RKO (cell line): ENCODE data around the gene PPP2R5B.
A peak's percentile ranks its signal among the peaks of the same experiment; 100 is the strongest.

Experiments used
- DNase-seq: peaks from one replicate; pipeline ENCODE4 v3.0.0-alpha.2; 2016; ENCODE audit warnings: low spot score

The PPP2R5B gene

GRCh38 chr11:64908766-64909165 is 15.7 kb upstream of the PPP2R5B start:
- DNase-seq: no peak

DNA sequence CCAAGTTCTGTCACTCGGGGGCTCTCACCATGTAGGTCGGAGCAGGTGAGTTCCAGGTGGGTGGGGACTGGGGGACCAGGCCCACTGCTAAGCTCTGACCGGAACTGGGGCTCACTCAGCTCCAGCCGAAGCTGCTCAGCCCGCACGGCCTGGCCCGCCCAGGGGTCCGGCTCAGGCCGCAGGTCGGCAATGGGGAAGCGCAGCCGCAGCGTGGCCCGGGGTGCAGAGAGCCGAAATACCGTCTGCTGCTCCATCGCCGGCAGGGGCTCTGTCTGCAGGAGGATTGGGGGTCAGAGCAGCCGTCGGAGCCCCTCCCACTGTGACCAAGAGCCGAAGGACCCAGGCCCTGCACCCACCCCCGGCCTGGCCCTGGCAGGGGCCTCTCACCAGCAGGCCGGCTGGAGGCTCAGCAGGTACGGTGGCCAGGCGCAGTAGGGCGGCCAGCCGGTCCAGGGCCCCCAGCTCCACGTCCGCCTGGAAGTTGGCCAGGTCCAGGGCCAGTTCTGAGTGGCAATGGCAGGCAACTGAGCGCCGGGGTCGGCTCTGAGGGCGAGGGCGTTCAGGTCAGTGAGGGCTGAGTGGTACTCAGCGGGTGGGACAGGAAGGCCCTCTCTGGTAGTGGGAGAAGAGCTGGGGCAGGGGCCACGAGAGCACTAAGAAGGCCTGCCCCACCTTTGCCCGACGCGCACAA is 14.7 kb upstream of the PPP2R5B start:
- DNase-seq: no peak

GRCh38 chr11:64910451-64911093 is 13.9 kb upstream of the PPP2R5B start:
- DNase-seq: no peak

DNA sequence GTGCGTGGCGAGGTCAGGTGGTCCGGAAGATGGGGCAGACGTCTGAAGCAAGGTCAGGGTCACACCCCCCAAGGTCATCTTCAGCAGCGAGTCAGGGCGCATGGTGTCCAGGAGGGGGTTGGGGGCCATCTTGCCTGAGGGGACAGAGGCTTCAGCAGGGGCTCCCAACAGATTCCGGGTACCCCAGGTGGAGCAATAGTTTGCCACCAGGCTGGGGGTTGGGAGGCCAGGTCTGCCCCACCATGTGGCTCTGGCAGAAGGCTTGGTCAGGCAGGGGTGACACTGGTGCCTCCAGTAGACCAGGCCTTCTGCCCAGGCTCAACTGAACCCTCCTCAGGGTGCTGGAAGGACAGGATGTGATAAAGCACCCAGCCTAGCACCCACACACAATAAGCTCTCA is 13.3 kb upstream of the PPP2R5B start:
- DNase-seq: no peak

- DNase-seq: no peak
Measured at GRCh38 chr11:64911689-64912088, 12.8 kb upstream of the PPP2R5B start.

DNA sequence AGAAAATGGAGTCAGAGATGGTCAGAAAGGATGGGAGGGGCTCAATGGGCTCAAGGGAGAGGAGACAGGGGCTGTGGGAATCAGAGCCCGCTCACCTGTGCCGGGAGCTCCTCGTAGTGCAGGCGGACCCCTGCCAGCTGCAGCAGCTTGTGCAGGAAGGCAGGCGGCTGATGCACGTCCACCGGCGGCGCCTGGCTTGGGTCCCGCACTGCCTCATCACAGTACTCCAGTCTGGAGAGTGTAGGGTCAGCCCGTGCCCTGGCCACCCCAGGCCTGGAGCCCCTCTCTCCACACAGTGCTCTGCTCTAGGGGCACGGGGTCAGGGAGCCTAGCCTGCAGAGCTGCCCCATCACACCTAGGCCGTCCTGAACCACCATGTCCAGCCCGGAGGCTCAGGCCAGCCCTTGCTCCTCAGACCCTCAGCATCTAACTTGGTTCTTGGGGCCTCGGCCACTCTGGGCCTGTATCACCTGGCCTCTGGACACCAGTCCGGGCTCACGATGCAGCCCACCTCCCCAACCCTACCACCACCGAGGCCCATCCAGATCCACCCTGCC is 11.2 kb upstream of the PPP2R5B start:
- DNase-seq: no peak

DNA sequence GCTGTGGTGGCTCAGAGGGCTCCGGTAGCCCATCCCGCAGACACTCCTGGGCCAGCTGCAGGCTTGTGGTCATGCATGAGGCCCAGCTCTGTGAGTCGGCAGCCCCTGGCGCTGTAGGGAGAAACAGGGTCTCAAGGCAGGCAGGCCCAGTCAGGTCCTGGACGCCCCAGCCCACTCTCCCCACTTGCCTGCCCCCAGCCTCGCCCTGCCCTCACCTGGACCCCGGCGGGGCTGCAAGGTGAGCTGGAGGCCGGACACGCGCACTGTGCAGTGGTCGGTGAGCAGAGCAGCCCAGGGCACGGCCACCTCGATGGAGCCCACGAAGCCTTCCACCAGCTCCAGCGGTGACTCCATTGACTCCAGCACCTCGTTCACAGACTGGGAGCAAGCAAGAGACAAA is 10.4 kb upstream of the PPP2R5B start:
- no peak for DNase-seq

GRCh38 chr11:64915376-64915887 is 9.1 kb upstream of the PPP2R5B start:
- DNase-seq: no peak

DNA sequence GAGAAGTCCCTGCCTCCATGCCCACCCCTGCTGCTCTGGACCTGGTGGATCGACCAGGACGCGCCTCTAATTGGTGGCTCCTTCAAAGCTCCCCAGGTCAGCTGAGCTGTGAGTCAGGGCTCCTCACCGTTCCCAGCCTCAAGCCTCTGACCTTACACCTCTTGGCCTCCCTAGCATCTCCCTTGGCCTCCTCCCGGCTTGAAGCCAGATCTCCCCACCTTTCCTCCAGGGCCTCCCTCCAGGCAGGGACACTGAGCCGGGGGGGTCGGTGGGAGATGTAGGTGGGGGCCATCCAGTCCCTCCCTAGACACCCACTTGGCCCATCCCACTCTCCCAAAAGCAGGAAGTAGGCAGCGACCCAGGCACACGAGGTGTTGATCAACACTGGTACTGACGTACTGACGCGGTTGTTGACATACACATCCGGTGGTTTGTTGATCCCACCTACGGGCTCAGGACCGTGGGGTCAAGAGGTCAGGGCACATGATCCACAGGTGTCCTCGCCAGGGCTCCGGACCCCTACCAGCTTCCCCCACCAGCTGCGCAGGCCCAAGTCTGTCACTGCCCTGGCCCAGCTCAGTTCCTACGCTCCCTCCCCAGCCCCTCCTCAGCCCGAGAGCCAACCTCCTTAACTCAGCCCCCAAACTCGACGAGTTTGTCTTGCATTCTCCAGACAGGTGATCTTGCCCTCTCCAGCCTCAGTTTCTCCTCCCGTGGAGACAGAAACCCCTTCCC is 8.3 kb upstream of the PPP2R5B start:
- DNase-seq: peak; percentile 82

GRCh38 chr11:64916775-64917662 is 7.5 kb upstream of the PPP2R5B start, which contains the start of gene ATG2A:
Gene ATG2A (minus strand): TSS chr11:64917209. CDS start chr11:64917135, 74 bp downstream.
- DNase-seq: peak; percentile 100

DNA sequence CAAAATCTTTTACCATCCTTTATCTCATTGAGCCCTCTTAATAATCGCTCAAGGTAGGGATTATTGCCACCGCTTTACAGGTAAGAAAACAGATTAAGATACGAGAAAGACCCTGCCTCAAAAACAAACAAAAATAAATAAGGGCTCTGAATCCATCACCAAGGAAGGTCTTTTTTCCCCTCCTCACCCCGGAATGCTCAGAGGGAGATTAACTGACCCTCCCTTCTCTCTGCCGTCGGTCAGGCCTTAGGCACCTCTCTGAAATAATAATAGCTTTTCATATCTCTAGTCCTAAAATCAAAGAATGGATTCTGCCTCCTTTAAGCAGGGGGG is 6.9 kb upstream of the PPP2R5B start:
- no peak for DNase-seq

- DNase-seq: peak; percentile 63
Measured at GRCh38 chr11:64918017-64918416, 6.5 kb upstream of the PPP2R5B start.

DNA sequence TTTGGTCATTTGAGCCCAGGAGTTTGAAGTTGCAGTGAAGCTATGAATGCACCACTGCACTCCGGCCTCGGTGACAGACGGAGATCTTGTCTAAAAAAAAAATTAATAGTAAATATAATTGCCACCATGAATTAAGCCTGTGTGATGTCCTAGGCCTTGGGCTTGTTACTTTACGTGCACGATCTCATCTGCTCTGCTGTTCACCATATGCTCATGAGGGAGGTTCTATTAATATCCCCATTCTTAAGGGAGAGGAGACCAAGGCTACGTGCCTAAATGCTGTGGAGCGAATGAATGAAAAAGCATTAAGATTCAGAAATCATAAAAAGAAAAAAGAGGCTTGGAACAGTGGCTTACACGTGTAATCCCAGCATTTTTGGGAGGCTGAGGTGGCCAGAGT is 4.9 kb upstream of the PPP2R5B start:
- DNase-seq: no peak

DNA sequence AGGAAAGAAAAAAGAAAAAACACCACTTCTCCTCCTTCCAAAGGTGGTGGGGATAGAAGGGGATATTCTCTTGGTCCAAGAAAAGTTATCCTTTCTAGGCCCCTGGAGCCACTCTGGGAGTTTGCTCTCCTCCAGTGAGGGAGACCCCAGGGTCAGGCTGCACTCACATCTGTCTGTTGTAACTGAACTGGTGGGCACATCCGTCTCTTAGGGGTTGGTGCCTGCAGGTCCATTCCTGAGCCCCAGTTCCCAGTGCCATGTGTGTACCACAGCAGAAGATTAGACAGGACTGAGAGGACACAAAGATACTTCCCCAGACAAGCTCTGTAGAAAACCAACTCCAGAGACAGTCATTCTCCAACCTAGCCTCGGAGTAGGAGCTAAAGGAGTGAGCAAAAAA is 4.4 kb upstream of the PPP2R5B start:
- DNase-seq: no peak

DNA sequence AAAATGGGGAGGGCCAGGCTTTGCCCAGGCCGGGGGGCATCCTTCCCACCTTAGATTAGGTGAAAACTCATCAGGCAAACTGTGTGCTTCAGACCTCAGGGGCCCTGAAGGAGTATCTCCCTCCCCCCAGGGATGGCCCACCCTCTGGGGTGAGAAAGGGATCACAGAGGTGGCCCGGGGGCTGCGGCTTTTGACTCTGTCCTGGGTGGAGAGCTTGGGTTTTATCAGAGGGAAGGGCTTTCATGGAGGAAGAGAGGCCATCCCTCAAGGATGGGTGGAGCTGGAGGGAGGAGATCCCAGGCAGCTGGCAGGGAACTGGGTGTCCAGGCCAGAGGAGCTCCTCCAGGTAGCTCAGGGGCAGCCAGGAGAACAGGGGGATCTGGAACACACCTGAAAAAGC is 3.1 kb upstream of the PPP2R5B start:
- DNase-seq: no peak

- DNase-seq: no peak
Measured at GRCh38 chr11:64923151-64923661, 1.3 kb upstream of the PPP2R5B start.

- peak; percentile 25 for DNase-seq
Measured at GRCh38 chr11:64924910-64925284, 408 bp downstream of the PPP2R5B start.

- DNase-seq: no peak
Measured at GRCh38 chr11:64925536-64926436, 1.3 kb downstream of the PPP2R5B start.

DNA sequence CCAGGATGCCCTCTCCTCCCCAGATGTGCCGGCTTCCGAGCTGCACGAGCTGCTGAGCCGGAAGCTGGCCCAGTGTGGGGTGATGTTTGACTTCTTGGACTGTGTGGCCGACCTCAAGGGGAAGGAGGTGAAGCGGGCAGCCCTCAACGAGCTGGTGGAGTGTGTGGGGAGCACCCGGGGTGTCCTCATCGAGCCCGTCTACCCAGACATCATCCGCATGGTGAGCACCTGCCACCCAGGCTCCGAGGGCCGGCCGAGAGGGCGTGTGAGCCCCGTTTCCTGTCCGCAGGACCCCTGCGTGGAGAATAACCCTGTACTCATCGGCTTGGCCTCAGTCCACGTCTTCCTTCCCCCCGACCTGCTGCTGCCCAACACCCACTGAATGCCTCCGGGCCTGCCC is 2.2 kb downstream of the PPP2R5B start:
- no peak for DNase-seq

- DNase-seq: no peak
Measured at GRCh38 chr11:64928957-64929356, 4.5 kb downstream of the PPP2R5B start.

DNA sequence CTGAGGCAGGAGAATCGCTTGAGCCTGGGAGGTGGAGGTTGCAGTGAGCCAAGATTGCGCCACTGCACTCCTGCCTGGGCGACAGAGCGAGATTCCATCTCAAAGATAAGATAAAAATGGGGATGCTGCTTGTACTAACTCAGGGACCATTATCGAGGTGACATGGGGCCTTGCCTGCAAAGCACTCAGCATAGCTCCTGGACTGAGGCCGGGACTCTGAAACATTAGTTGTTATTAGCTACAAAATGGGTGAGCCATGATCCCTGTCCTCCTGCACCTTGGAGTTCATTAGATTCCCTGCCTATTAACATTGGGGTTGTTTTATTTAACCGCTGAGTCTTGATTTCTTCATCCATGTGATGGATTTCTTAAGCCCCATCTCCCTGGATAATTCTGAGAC is 5.1 kb downstream of the PPP2R5B start:
- no peak for DNase-seq
